HEK293 (cell line): ENCODE data around the gene HEMK1.

ENCODE experiments used
- CTCF ChIP-seq: fragments of 450-650 bp; formaldehyde crosslinking; IDR thresholded peaks from 2 replicates; pipeline ENCODE4 v1.5.1; 2016; ENCODE audit warnings: missing biosample characterization, missing genetic modification characterization
- KLF8 ChIP-seq: fragments of 450-650 bp; formaldehyde crosslinking; IDR thresholded peaks from 2 replicates; pipeline ENCODE4 v1.5.1; 2016; ENCODE audit warnings: missing biosample characterization, missing genetic modification characterization
- REST ChIP-seq: fragments of 450-650 bp; formaldehyde crosslinking; IDR thresholded peaks from 2 replicates; pipeline ENCODE4 v1.5.1; 2016; ENCODE audit warnings: missing biosample characterization, missing genetic modification characterization
- ZEB2 ChIP-seq: fragments of 450-650 bp; formaldehyde crosslinking; IDR thresholded peaks from 2 replicates; pipeline ENCODE4 v1.5.1; 2016; ENCODE audit warnings: missing biosample characterization, missing genetic modification characterization
- ZNF558 ChIP-seq: fragments of 450-650 bp; formaldehyde crosslinking; IDR thresholded peaks from 2 replicates; pipeline ENCODE4 v1.5.1; 2016; ENCODE audit warnings: missing biosample characterization, missing genetic modification characterization
- ZNF639 ChIP-seq: fragments of 450-650 bp; formaldehyde crosslinking; IDR thresholded peaks from 2 replicates; pipeline ENCODE4 v1.5.1; 2016; ENCODE audit warnings: missing biosample characterization, missing genetic modification characterization
- TF ChIP-seq, protein P1 (sequence below): fragments of 450-650 bp; formaldehyde crosslinking; IDR thresholded peaks from 2 replicates; pipeline ENCODE4 v1.5.1; 2016; ENCODE audit warnings: missing biosample characterization, missing genetic modification characterization

GRCh38 chr3:50571486-50571885 lies 2.2 kb downstream of the HEMK1 start:
- TF ChIP-seq KLF8 (tag by site-specific recombination) (no peak), ZNF558 (no peak), REST (tag by site-specific recombination) (no peak), CTCF (tag by site-specific recombination) (no peak), ZEB2 (no peak), ZNF639 (tag by site-specific recombination) (no peak)
- TF ChIP-seq, protein P1, sequence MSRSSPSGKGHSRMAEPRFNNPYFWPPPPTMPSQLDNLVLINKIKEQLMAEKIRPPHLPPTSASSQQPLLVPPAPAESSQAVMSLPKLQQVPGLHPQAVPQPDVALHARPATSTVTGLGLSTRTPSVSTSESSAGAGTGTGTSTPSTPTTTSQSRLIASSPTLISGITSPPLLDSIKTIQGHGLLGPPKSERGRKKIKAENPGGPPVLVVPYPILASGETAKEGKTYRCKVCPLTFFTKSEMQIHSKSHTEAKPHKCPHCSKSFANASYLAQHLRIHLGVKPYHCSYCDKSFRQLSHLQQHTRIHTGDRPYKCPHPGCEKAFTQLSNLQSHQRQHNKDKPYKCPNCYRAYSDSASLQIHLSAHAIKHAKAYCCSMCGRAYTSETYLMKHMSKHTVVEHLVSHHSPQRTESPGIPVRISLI (tag by site-specific recombination), result no peak
